Panc1 (cell line): ENCODE measurements around the gene ABCB8.

ENCODE experiments used
- POLR2AphosphoS5 ChIP-seq: IDR thresholded peaks from 2 replicates; pipeline ENCODE4 v1.6.1; 2012; ENCODE audit warnings: mild to moderate bottlenecking, low read depth, low read length, moderate library complexity
- SIN3A ChIP-seq: IDR thresholded peaks from 2 replicates; pipeline ENCODE4 v1.6.1; 2012; ENCODE audit warnings: low read depth, mild to moderate bottlenecking, low read length, moderate library complexity, borderline replicate concordance; ENCODE audit not compliant: insufficient read depth
- TF ChIP-seq, protein P1 (sequence below): fragments of 450-650 bp; IDR thresholded peaks from 2 replicates; pipeline ENCODE4 v1.5.1; 2017; ENCODE audit warnings: mild to moderate bottlenecking
- TF ChIP-seq, protein P2 (sequence below), 2 experiments: IDR thresholded peaks; 2 replicates each; pipeline ENCODE4 v1.6.1; 2011 to 2012; ENCODE audit warnings: low read depth in 2 of 2, control low read depth in 1 of 2, low read length in 1 of 2, mild to moderate bottlenecking in 1 of 2, moderate library complexity in 1 of 2; ENCODE audit not compliant: insufficient read depth in 1 of 2

DNA sequence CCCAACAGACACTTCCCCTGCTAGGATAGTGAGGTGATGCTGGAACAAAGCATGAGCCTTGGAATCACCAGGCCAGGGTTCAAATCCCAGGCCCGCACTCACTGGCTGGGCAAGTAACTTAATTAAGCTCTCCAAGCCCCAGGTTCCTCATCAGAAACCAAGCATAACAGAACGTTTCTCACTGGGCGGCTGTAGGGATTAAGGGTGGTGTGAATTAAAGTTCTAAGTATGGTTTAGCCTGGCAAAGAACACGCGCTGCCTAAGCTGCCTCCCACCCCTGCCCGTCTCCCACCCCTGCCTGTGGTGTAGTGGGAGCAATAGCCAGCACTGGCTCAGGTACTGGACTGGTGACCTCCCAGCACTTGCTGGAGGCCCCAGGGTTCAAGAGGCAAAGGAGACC lies 36.7 kb downstream of the ABCB8 start:
- TF ChIP-seq, protein P1, sequence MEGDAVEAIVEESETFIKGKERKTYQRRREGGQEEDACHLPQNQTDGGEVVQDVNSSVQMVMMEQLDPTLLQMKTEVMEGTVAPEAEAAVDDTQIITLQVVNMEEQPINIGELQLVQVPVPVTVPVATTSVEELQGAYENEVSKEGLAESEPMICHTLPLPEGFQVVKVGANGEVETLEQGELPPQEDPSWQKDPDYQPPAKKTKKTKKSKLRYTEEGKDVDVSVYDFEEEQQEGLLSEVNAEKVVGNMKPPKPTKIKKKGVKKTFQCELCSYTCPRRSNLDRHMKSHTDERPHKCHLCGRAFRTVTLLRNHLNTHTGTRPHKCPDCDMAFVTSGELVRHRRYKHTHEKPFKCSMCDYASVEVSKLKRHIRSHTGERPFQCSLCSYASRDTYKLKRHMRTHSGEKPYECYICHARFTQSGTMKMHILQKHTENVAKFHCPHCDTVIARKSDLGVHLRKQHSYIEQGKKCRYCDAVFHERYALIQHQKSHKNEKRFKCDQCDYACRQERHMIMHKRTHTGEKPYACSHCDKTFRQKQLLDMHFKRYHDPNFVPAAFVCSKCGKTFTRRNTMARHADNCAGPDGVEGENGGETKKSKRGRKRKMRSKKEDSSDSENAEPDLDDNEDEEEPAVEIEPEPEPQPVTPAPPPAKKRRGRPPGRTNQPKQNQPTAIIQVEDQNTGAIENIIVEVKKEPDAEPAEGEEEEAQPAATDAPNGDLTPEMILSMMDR: no peak
- TF ChIP-seq SIN3A (no peak), POLR2AphosphoS5 (no peak)
- TF ChIP-seq, protein P2, sequence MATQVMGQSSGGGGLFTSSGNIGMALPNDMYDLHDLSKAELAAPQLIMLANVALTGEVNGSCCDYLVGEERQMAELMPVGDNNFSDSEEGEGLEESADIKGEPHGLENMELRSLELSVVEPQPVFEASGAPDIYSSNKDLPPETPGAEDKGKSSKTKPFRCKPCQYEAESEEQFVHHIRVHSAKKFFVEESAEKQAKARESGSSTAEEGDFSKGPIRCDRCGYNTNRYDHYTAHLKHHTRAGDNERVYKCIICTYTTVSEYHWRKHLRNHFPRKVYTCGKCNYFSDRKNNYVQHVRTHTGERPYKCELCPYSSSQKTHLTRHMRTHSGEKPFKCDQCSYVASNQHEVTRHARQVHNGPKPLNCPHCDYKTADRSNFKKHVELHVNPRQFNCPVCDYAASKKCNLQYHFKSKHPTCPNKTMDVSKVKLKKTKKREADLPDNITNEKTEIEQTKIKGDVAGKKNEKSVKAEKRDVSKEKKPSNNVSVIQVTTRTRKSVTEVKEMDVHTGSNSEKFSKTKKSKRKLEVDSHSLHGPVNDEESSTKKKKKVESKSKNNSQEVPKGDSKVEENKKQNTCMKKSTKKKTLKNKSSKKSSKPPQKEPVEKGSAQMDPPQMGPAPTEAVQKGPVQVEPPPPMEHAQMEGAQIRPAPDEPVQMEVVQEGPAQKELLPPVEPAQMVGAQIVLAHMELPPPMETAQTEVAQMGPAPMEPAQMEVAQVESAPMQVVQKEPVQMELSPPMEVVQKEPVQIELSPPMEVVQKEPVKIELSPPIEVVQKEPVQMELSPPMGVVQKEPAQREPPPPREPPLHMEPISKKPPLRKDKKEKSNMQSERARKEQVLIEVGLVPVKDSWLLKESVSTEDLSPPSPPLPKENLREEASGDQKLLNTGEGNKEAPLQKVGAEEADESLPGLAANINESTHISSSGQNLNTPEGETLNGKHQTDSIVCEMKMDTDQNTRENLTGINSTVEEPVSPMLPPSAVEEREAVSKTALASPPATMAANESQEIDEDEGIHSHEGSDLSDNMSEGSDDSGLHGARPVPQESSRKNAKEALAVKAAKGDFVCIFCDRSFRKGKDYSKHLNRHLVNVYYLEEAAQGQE (IDR thresholded peaks at IDR 0.05; ENCODE audit: insufficient read depth in 1 of 2, low read depth in 2 of 2, low read length in 1 of 2): no peak
